ENCODE measurements around the gene ENTR1.

ENTR1 gene

GRCh38 chr9:136370037-136370436 is 40.4 kb downstream of the ENTR1 start:
- Histone ChIP-seq H3K4me1 (ENCODE audit: low read length) (no peaks in the 10 kb centered on the region), H3K79me2 (ENCODE audit: low read length) (no peaks in the 10 kb centered on the region), H2AFZ (ENCODE audit: low read length) (no peak overlapping the region), H3K9ac (ENCODE audit: low read length) (no peak overlapping the region), H4K20me1 (ENCODE audit: insufficient read depth, low read length) (no peaks in the 10 kb centered on the region), H3K4me2 (ENCODE audit: low read depth, low read length) (no peak overlapping the region), H3K9me3 (replicated peaks; ENCODE audit: insufficient read depth, low read length) (no peaks in the 10 kb centered on the region), H3F3A (ENCODE audit: insufficient read depth, low read length) (no peaks in the 10 kb centered on the region), H3K9me2 (replicated peaks; ENCODE audit: insufficient read depth, low read length) (no peaks in the 10 kb centered on the region), H3K27me3 (replicated peaks; ENCODE audit: insufficient read depth, low read length) (peaks cover 40% of the 10 kb centered on the region), H3K27ac (ENCODE audit: low read length) (no peak overlapping the region), H3K4me3 (ENCODE audit: low read length) (no peak overlapping the region), H3K36me3 (replicated peaks; ENCODE audit: insufficient read depth, low read length) (no peaks in the 10 kb centered on the region)
- TF ChIP-seq CTCF (IDR thresholded peaks at IDR 0.05; ENCODE audit: low read length) (no peak), EZH2phosphoT487 (IDR thresholded peaks at IDR 0.05; ENCODE audit: low read length) (no peak), EZH2 (optimal IDR thresholded peaks at IDR 0.05; ENCODE audit: low read depth, low read length) (no peak)
- no peak for DNase-seq

- DNase-seq: no peak
- TF ChIP-seq EZH2phosphoT487 (IDR thresholded peaks at IDR 0.05; ENCODE audit: low read length): no peak
- TF ChIP-seq EZH2 (optimal IDR thresholded peaks at IDR 0.05; ENCODE audit: low read depth, low read length): no peak
- no peak for TF ChIP-seq CTCF (IDR thresholded peaks at IDR 0.05; ENCODE audit: low read length)
- Histone ChIP-seq H3K9me2 (replicated peaks; ENCODE audit: insufficient read depth, low read length) (no peaks in the 10 kb centered on the region), H3F3A (ENCODE audit: insufficient read depth, low read length) (no peaks in the 10 kb centered on the region), H3K4me1 (ENCODE audit: low read length) (peaks cover 5% of the 10 kb centered on the region), H3K79me2 (ENCODE audit: low read length) (no peaks in the 10 kb centered on the region), H3K36me3 (replicated peaks; ENCODE audit: insufficient read depth, low read length) (no peaks in the 10 kb centered on the region), H3K4me2 (ENCODE audit: low read depth, low read length) (no peak overlapping the region), H4K20me1 (ENCODE audit: insufficient read depth, low read length) (no peaks in the 10 kb centered on the region), H3K4me3 (ENCODE audit: low read length) (no peak overlapping the region), H2AFZ (ENCODE audit: low read length) (no peak overlapping the region), H3K9ac (ENCODE audit: low read length) (no peak overlapping the region), H3K9me3 (replicated peaks; ENCODE audit: insufficient read depth, low read length) (no peaks in the 10 kb centered on the region), H3K27ac (ENCODE audit: low read length) (no peak overlapping the region), H3K27me3 (replicated peaks; ENCODE audit: insufficient read depth, low read length) (peaks cover 40% of the 10 kb centered on the region)
Observed at GRCh38 chr9:136368190-136368589, 42.2 kb downstream of the ENTR1 start.

- TF ChIP-seq EZH2 (optimal IDR thresholded peaks at IDR 0.05; ENCODE audit: low read depth, low read length): no peak
- no peak for TF ChIP-seq EZH2phosphoT487 (IDR thresholded peaks at IDR 0.05; ENCODE audit: low read length)
- TF ChIP-seq CTCF (IDR thresholded peaks at IDR 0.05; ENCODE audit: low read length): no peak
Observed at GRCh38 chr9:136367296-136368145, 42.9 kb downstream of the ENTR1 start.

More at GRCh38 chr9:136367296-136368145, 42.9 kb downstream of the ENTR1 start:
- H3K27ac ChIP-seq (ENCODE audit: low read length): no peak overlapping the region
- no peak for DNase-seq
- peaks cover 5% of the 10 kb centered on the region for H3K4me1 ChIP-seq (ENCODE audit: low read length)
- no peak overlapping the region for H3K9ac ChIP-seq (ENCODE audit: low read length)
- H3K9me2 ChIP-seq (replicated peaks; ENCODE audit: insufficient read depth, low read length): no peaks in the 10 kb centered on the region
- no peak overlapping the region for H2AFZ ChIP-seq (ENCODE audit: low read length)
- no peaks in the 10 kb centered on the region; the same call in 1 of the 2 replicates for H4K20me1 ChIP-seq (ENCODE audit: insufficient read depth, low read length)
- no peaks in the 10 kb centered on the region for H3F3A ChIP-seq (ENCODE audit: insufficient read depth, low read length)
- no peak overlapping the region for H3K4me2 ChIP-seq (ENCODE audit: low read depth, low read length)
- peaks cover 4% of the 10 kb centered on the region; the same call in 1 of the 2 replicates for H3K79me2 ChIP-seq (ENCODE audit: low read length)
- no peak overlapping the region for H3K4me3 ChIP-seq (ENCODE audit: low read length)
- no peaks in the 10 kb centered on the region for H3K9me3 ChIP-seq (replicated peaks; ENCODE audit: insufficient read depth, low read length)
- H3K36me3 ChIP-seq (replicated peaks; ENCODE audit: insufficient read depth, low read length): no peaks in the 10 kb centered on the region
- H3K27me3 ChIP-seq (replicated peaks; ENCODE audit: insufficient read depth, low read length): peaks cover 33% of the 10 kb centered on the region
